Measurements from ENCODE around the gene PCNA.
"Not testable (repeated sequence)": the region's sequence is repeated elsewhere in the genome, so short reads cannot be mapped to it uniquely, and the experiment has no call there.

The PCNA gene

DNA sequence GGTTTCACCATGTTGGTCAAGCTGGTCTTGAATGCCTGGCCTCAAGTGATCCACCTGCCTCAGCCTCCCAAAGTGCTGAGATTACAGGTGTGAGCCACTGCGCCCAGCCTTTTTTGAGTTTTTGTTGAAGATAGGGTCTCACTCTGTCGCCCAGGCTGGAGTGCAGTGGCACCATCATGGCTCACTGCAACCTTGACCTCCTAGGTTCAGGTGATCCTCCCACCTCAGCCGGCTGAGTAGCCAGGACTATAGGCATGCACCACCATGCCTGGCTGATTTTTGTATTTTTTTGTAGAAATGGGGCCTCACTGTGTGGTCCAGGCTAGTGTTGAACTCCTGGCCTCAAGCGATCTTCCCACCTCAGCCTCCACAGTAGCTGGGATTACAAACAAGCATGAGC is 47.8 kb downstream of the PCNA start:
- H3K9me3 ChIP-seq (ENCODE audit: control insufficient read depth, low read length); H3K36me3 ChIP-seq (ENCODE audit: control insufficient read depth in 1 of 2, insufficient read depth in 2 of 2, low read depth in 1 of 2, low read length in 2 of 2); H2BK120ac ChIP-seq (ENCODE audit: low read depth, low read length); H3K14ac ChIP-seq (ENCODE audit: low read length in 2 of 2); H3K4me2 ChIP-seq (ENCODE audit: low read length, poor library complexity, severe bottlenecking); H3K4me3 ChIP-seq (ENCODE audit: insufficient read depth in 1 of 2, low read depth in 1 of 2, low read length in 2 of 2); H3K27ac ChIP-seq (ENCODE audit: low read length, poor library complexity, severe bottlenecking); H3K18ac ChIP-seq (ENCODE audit: low read depth in 1 of 2, low read length in 2 of 2); H3K4me1 ChIP-seq (ENCODE audit: control insufficient read depth, insufficient read depth, low read depth, low read length); H3K79me1 ChIP-seq (replicated peaks; ENCODE audit: low read length, poor library complexity, severe bottlenecking); DNase-seq; H3K4ac ChIP-seq (ENCODE audit: low read depth in 1 of 2, low read length in 2 of 2); H3K23ac ChIP-seq (ENCODE audit: low read length in 2 of 2); H3K27me3 ChIP-seq (ENCODE audit: control insufficient read depth in 1 of 2, insufficient read depth in 1 of 2, low read length in 2 of 2); H3K9ac ChIP-seq (ENCODE audit: low read length); H4K91ac ChIP-seq (ENCODE audit: low read length); H4K8ac ChIP-seq (ENCODE audit: low read length); H2AK5ac ChIP-seq (ENCODE audit: low read length, severe bottlenecking); H2BK15ac ChIP-seq (ENCODE audit: low read depth, poor library complexity, severe bottlenecking); H2AFZ ChIP-seq (ENCODE audit: low read depth, low read length); H2BK12ac ChIP-seq (ENCODE audit: low read length in 2 of 2); H2BK5ac ChIP-seq (ENCODE audit: low read depth, low read length, poor library complexity, severe bottlenecking): not testable (repeated sequence)
- 96% methylated on average over 4 of the region's 4 CpGs for WGBS

DNA sequence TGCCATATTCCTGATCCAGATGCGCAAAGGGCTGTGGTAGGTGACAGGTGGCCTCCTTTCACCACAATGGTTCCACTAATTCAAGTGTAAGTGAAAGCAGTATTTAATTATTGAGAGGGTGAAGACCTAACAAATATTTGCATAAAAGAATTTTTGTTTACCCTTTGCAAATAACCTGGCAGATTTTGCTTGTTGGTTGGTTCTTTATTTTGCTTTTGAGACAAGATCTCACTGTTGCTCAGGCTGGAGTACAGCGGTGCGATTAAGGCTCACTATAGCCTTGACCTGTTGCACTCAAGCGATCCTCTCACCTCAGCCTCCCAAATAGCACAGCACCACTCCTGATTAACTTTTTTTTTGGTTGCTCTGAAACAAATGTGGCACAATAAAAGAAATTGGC is 49.2 kb downstream of the PCNA start:
- H4K8ac ChIP-seq (ENCODE audit: low read length): no peak overlapping the region
- no peak overlapping the region for H2BK120ac ChIP-seq (ENCODE audit: low read depth, low read length)
- no peak overlapping the region for H2AK5ac ChIP-seq (ENCODE audit: low read length, severe bottlenecking)
- no peak for DNase-seq
- no peaks in the 10 kb centered on the region for H3K27me3 ChIP-seq (ENCODE audit: control insufficient read depth in 1 of 2, insufficient read depth in 1 of 2, low read length in 2 of 2)
- H3K27ac ChIP-seq (ENCODE audit: low read length, poor library complexity, severe bottlenecking): no peak overlapping the region
- no peak overlapping the region for H4K91ac ChIP-seq (ENCODE audit: low read length)
- no peaks in the 10 kb centered on the region for H3K79me1 ChIP-seq (replicated peaks; ENCODE audit: low read length, poor library complexity, severe bottlenecking)
- no peaks in the 10 kb centered on the region for H3K36me3 ChIP-seq (ENCODE audit: control insufficient read depth in 1 of 2, insufficient read depth in 2 of 2, low read depth in 1 of 2, low read length in 2 of 2)
- H3K9ac ChIP-seq (ENCODE audit: low read length): no peak overlapping the region
- no peak overlapping the region for H3K4me3 ChIP-seq (ENCODE audit: insufficient read depth in 1 of 2, low read depth in 1 of 2, low read length in 2 of 2)
- H2BK5ac ChIP-seq (ENCODE audit: low read depth, low read length, poor library complexity, severe bottlenecking): no peak overlapping the region
- H3K9me3 ChIP-seq (ENCODE audit: control insufficient read depth, low read length): no peaks in the 10 kb centered on the region
- no peak overlapping the region for H3K23ac ChIP-seq (ENCODE audit: low read length in 2 of 2)
- H3K4me2 ChIP-seq (ENCODE audit: low read length, poor library complexity, severe bottlenecking): no peak overlapping the region
- no peak overlapping the region for H2BK15ac ChIP-seq (ENCODE audit: low read depth, poor library complexity, severe bottlenecking)
- no peak overlapping the region for H3K14ac ChIP-seq (ENCODE audit: low read length in 2 of 2)
- 100% methylated on average over 2 of the region's 4 CpGs for WGBS
- no peak overlapping the region for H2AFZ ChIP-seq (ENCODE audit: low read depth, low read length)
- H3K4me1 ChIP-seq (ENCODE audit: control insufficient read depth, insufficient read depth, low read depth, low read length): peaks cover 9% of the 10 kb centered on the region
- H3K4ac ChIP-seq (ENCODE audit: low read depth in 1 of 2, low read length in 2 of 2): no peak overlapping the region
- no peak overlapping the region for H2BK12ac ChIP-seq (ENCODE audit: low read length in 2 of 2)
- H3K18ac ChIP-seq (ENCODE audit: low read depth in 1 of 2, low read length in 2 of 2): no peak overlapping the region

DNA sequence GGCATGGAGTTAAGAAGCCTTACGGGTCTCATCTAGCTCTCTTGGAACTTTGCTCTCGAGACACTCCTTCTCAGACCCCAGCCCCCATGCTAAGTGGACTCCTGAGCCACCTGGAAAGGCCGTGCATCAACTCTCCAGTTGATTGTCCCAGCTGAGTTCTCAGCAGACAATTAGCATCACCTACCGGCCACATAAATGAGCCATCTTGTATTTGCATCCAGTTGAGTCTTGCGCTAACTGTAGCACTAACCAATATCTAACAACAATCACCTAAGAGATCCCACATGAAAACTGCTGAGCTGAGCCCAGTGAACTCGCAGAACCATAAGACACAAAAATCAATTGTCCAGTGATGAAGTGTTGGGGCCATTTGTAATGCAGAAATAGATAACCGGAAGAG is 49.7 kb downstream of the PCNA start:
- no peak overlapping the region for H3K23ac ChIP-seq (ENCODE audit: low read length in 2 of 2)
- no peaks in the 10 kb centered on the region for H3K9me3 ChIP-seq (ENCODE audit: control insufficient read depth, low read length)
- H3K18ac ChIP-seq (ENCODE audit: low read depth in 1 of 2, low read length in 2 of 2): no peak overlapping the region
- H3K14ac ChIP-seq (ENCODE audit: low read length in 2 of 2): no peak overlapping the region
- no peak overlapping the region for H2AK5ac ChIP-seq (ENCODE audit: low read length, severe bottlenecking)
- DNase-seq: no peak
- H3K4me2 ChIP-seq (ENCODE audit: low read length, poor library complexity, severe bottlenecking): no peak overlapping the region
- no peak overlapping the region for H3K4ac ChIP-seq (ENCODE audit: low read depth in 1 of 2, low read length in 2 of 2)
- no peak overlapping the region for H3K27ac ChIP-seq (ENCODE audit: low read length, poor library complexity, severe bottlenecking)
- H2BK5ac ChIP-seq (ENCODE audit: low read depth, low read length, poor library complexity, severe bottlenecking): no peak overlapping the region
- peaks cover 11% of the 10 kb centered on the region for H3K4me1 ChIP-seq (ENCODE audit: control insufficient read depth, insufficient read depth, low read depth, low read length)
- H2AFZ ChIP-seq (ENCODE audit: low read depth, low read length): no peak overlapping the region
- H2BK120ac ChIP-seq (ENCODE audit: low read depth, low read length): no peak overlapping the region
- no peak overlapping the region for H2BK15ac ChIP-seq (ENCODE audit: low read depth, poor library complexity, severe bottlenecking)
- no peak overlapping the region for H4K8ac ChIP-seq (ENCODE audit: low read length)
- H3K27me3 ChIP-seq (ENCODE audit: control insufficient read depth in 1 of 2, insufficient read depth in 1 of 2, low read length in 2 of 2): no peaks in the 10 kb centered on the region
- no peak overlapping the region for H4K91ac ChIP-seq (ENCODE audit: low read length)
- no peak overlapping the region for H3K4me3 ChIP-seq (ENCODE audit: insufficient read depth in 1 of 2, low read depth in 1 of 2, low read length in 2 of 2)
- WGBS: 91% methylated on average over 7 of the region's 7 CpGs
- no peaks in the 10 kb centered on the region for H3K79me1 ChIP-seq (replicated peaks; ENCODE audit: low read length, poor library complexity, severe bottlenecking)
- H3K9ac ChIP-seq (ENCODE audit: low read length): no peak overlapping the region
- no peaks in the 10 kb centered on the region for H3K36me3 ChIP-seq (ENCODE audit: control insufficient read depth in 1 of 2, insufficient read depth in 2 of 2, low read depth in 1 of 2, low read length in 2 of 2)
- no peak overlapping the region for H2BK12ac ChIP-seq (ENCODE audit: low read length in 2 of 2)

DNA sequence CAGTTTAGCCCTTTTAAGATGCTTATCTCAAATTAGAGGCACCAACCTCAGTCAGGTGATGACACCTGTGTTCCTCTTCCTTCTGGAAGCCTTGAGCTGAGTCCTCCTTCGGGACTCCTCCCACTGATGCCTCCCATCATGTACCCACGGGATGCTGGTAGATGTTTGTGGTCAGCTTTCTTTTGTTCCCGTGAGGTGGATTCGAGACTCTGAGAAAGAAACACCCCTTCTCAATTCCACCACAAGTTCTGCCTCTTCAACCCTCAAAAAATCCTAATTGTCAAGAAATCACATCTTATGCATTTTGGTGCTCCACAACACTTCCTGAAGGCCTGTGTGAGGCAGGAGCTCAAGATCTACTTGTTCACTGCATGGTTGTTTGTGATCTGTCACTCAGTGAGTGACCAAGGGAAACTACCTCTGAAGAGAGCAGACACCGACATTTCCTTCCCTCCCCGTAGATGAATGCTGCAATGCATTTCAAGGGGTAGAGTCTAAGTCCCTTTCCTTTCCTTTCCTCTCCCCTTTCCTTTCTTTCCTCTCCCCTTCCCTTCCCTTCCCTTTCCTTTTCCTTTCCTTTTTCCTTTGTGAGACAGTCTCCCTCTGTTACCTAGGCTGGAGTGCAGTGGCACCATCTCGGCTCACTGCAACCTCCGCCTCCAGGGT is 50.5 kb downstream of the PCNA start:
- DNase-seq: no peak
- 90% methylated on average over 8 of the region's 8 CpGs for WGBS
- Histone ChIP-seq H2BK15ac (ENCODE audit: low read depth, poor library complexity, severe bottlenecking) (no peak overlapping the region), H3K14ac (ENCODE audit: low read length in 2 of 2) (no peak overlapping the region), H2BK120ac (ENCODE audit: low read depth, low read length) (no peak overlapping the region), H2AFZ (ENCODE audit: low read depth, low read length) (no peak overlapping the region), H2BK12ac (ENCODE audit: low read length in 2 of 2) (no peak overlapping the region), H3K27me3 (ENCODE audit: control insufficient read depth in 1 of 2, insufficient read depth in 1 of 2, low read length in 2 of 2) (no peaks in the 10 kb centered on the region), H3K18ac (ENCODE audit: low read depth in 1 of 2, low read length in 2 of 2) (no peak overlapping the region), H3K9me3 (ENCODE audit: control insufficient read depth, low read length) (no peaks in the 10 kb centered on the region), H2BK5ac (ENCODE audit: low read depth, low read length, poor library complexity, severe bottlenecking) (no peak overlapping the region), H3K23ac (ENCODE audit: low read length in 2 of 2) (no peak overlapping the region), H3K4ac (ENCODE audit: low read depth in 1 of 2, low read length in 2 of 2) (no peak overlapping the region), H3K79me1 (replicated peaks; ENCODE audit: low read length, poor library complexity, severe bottlenecking) (no peaks in the 10 kb centered on the region), H3K9ac (ENCODE audit: low read length) (no peak overlapping the region), H3K27ac (ENCODE audit: low read length, poor library complexity, severe bottlenecking) (no peak overlapping the region), H3K4me2 (ENCODE audit: low read length, poor library complexity, severe bottlenecking) (no peak overlapping the region), H2AK5ac (ENCODE audit: low read length, severe bottlenecking) (no peak overlapping the region), H3K36me3 (ENCODE audit: control insufficient read depth in 1 of 2, insufficient read depth in 2 of 2, low read depth in 1 of 2, low read length in 2 of 2) (no peaks in the 10 kb centered on the region), H4K91ac (ENCODE audit: low read length) (no peak overlapping the region), H4K8ac (ENCODE audit: low read length) (no peak overlapping the region), H3K4me1 (ENCODE audit: control insufficient read depth, insufficient read depth, low read depth, low read length) (peaks cover 11% of the 10 kb centered on the region), H3K4me3 (ENCODE audit: insufficient read depth in 1 of 2, low read depth in 1 of 2, low read length in 2 of 2) (no peak overlapping the region)
